T47D (cell line): ENCODE results near the gene CELF2.

Experiments used
- DNase-seq, 2 experiments: peaks; one replicate each; pipeline versions ENCODE4 v3.0.0 to v3.0.0-alpha.2; 2011 to 2012; ENCODE audit warnings: low read depth in 1 of 2, low spot score in 1 of 2
- JUND ChIP-seq: IDR thresholded peaks from 2 replicates; pipeline ENCODE4 v1.6.1; 2012; ENCODE audit warnings: low read depth
- in situ Hi-C: cut with HindIII; loops from 2 replicates; pipeline ENCODE4 v1.10.0; 2016; ENCODE audit warnings: low sequenced_read_pairs, low pct_unique_long_range_greater_than_20kb

Gene CELF2

DNA sequence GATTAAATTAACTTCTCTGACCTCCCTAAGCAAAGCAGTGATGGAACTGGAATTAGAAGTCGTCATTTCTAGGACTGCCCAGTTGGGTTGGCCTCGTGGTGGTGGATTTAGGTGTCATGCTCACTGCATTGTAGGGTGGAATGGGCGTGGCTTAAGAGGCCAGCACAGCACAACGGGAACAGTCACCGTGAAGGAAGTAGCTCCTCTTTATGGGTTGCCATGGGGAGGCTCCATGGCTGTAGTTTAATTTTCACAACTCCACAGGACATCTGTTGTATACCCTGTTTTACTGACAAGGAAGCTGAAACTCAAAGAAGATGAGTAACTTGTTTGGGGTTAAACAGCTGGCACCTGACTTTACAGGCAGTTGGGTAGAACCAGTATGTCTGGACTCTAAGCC, 208.3 kb downstream of the CELF2 start:
- in situ Hi-C loops = no loop called here
- no peak for TF ChIP-seq JUND
- DNase-seq = peak in 1 of 2 experiments; percentile 13

DNA sequence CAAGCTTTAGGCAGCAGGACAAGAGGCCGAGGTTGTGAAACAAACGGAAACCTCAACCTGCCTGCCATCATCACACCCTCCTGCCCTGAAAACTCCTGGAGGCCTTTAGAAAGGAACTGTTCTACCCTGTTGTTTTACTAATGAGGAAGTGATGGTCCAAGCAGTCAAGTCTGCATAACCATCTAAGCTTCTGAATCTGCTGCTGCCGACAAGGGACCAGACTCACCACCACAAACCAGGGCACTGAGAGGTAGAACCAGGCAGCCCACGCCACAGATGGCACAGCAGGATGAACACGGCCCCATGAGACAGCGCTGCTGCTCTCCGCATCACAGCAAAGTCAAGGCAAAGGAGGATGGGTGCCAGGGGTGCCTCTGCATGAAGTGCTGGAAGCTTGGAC, 209.4 kb downstream of the CELF2 start:
- no peak for DNase-seq
- TF ChIP-seq JUND = no peak
- in situ Hi-C loops = no loop called here

DNA sequence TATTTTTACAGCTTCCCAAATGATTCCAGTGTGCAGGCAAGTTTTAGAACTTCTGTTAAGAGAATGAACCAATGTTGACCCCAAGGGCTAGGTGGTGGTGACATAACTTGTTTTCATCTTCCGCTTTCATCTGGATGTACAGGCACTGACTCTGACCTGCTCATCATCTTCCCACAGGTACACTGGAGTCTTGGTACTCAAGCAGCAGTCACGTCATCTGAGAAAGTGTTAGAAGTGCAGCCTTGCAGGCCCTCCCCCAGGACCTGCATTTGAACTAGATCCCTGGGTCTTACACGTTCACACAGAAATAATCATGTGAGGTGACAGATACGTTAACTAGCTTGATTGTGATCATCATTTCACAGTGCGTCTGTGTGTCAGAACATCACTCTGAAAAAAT, 212.2 kb downstream of the CELF2 start:
- TF ChIP-seq JUND = no peak
- in situ Hi-C loops = no loop called here
- DNase-seq = no peak

DNA sequence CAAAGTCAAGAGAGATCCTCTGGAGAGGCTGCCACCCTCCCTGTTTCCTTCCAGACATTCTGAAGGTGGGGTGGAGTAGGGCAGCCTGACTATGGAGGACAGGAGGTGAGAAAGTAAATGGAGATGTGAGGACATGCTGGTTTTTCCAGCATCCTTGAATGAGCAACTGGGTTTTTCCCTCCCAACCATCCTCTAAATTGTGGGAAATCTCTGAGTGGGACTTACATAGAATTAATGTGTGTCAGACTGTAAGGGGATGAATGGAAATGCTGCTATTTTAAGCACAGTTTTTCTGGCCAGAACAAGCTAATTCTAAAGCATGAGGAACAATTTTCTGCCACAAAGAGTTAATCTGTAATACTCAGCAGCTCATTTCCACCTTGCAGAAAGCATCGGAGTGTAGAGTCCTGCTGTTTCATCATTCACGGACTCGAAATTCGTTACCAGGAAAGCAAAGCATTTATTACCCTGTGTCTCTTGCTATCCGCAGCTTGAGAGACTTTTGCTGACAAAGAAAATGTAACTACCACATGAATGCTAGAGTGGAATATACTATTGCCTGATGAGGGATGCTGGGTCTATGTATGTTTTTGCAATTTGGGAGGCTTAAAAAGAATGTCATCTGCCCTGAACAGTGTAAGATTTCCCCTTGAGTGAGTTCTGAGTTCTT, 213.0 kb downstream of the CELF2 start:
- in situ Hi-C loops = no loop called here
- TF ChIP-seq JUND = no peak
- DNase-seq = no peak

DNA sequence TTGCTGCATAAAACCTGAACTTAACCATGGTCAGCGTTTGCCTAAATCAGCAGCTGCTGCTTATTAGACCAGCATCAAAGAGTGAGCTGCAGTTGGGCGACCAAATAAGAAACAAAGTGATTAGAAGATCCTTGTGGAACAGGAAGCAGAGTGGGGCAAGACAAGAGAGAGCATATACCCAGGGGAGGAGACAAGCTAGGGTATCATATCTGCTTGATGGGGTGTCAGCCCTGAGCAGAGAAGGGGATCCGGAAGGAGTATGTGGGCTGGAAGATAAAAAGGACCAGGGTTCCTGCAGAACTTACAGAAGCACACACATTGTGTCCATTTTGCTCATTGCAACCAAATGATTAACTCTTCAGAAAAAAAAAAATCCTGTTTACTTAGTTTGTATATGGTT, 213.6 kb downstream of the CELF2 start:
- in situ Hi-C loops = no loop called here
- TF ChIP-seq JUND = no peak
- DNase-seq = no peak

DNA sequence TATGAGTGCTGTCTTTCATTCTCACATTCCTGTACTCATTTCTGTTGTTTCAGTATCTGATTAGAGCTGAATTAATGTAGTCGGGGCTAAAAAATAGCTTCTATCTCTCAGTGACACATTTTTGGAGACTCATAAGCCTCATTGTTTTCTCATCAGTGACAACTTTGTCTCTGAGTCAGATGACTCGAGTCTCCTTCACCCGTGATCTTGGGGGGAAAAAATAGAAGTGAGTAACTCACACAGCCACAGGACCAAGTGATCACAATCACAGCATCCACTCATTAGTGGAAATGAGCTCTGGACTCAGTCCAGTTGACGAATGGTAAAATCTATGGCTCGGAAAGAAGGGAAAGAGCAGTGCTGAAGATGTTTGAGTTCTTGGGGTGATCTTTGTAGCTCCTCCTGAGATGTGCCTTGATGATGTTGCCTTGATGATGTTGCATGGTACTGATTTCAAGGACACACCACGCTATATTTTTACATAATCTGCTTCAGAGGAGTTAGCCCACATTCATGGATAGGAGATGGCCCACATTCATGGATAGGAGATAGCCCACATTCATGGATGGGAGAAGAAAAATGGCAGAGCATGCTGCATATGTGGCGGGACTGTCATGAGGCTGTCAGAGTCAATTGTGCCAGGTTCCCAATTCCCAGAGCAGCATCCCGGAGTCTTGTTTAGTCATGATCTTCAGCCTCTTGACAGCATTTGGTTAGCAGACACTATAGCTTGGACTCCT, 214.7 kb downstream of the CELF2 start:
- no peak for DNase-seq
- in situ Hi-C loops = no loop called here
- TF ChIP-seq JUND = no peak

DNA sequence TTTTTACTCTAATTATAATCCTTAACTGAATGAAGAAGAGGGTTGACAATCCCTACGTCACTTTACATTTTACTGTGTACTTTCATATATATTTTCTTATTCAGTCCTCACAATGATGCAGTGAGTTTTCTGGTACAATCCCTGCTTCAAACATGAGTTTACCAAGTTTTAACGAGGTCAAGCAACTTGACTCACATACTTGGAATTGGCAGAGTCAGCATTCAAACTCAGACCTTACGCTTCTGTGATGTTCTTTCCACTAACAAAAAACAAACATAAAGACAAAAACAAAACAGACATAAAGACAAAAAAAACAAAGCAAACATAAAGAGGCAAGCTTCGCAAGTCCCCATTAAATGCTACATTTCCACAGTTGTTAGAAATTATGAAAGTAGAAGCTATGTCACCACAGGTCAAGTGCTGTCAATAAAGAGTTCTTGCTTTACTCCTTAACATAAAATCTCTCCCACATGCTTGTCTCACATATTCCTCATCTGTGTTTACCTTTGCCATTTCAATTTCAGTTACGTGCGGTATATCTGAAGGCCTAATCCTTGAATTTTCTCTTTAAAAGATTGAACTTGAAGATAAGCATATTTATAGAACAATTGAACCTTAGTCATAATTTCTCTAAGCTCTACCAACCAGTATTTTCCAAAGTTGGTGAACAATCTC, 217.3 kb downstream of the CELF2 start:
- TF ChIP-seq JUND = no peak
- in situ Hi-C loops = no loop called here
- DNase-seq = no peak

DNA sequence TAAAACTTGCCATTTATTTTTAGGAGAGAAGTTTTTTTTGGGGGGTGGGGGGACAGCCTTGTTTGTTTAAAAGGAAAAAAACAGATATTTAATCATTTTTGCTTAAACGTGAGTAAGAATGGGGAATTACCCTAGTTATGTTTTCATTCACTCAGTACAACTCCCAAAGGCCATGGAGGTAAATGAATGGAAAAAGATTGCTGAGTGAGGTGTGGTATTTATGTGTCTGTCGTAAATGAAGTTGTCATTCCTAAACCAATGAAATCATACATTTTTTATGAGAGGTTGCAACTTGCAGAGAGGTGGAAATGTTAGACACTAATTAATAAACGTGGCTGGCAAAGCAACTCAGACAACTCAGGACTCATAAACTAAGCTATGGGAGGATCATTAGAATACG, 218.1 kb downstream of the CELF2 start:
- DNase-seq = no peak
- in situ Hi-C loops = no loop called here
- no peak for TF ChIP-seq JUND

DNA sequence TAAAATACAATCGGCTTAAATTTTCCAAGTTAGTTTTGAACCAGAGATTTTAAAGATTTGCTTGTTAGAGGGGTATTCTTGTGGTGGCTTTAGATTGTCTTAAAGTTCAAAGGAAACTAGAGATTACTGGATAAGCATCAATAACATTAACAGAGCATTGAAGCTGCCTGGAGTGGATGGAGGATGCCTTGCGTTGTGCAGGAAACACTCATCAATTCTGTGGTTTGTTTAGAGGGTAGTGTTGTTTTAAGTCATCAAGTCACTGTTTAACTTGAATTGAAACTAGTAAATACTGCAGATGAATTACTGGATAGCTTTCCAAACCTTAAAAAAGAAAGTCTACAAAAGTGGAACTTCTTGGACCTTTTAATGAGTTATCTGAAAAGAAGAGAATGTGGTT, 218.6 kb downstream of the CELF2 start:
- in situ Hi-C loops = no loop called here
- TF ChIP-seq JUND = no peak
- no peak for DNase-seq

DNA sequence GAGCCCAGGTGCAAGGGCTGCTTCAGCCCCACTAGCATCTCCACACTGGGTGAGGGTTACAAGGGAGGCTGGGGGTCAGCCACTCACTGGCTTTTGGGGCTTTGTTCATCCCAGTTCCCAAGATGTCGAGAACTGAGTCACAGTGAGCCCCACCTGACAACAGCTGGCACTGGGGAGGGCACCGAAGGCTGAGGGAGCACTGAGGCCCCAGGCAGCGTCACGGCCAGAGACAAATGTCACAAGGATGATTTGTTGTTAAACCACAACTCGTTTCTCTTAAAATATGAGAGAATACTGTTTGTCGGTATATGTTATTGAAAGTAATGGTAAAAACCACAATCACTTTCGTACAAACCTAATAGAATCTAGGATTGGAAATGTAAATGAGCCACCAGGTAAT, 219.9 kb downstream of the CELF2 start:
- DNase-seq = no peak
- in situ Hi-C loops = no loop called here
- TF ChIP-seq JUND = no peak

DNA sequence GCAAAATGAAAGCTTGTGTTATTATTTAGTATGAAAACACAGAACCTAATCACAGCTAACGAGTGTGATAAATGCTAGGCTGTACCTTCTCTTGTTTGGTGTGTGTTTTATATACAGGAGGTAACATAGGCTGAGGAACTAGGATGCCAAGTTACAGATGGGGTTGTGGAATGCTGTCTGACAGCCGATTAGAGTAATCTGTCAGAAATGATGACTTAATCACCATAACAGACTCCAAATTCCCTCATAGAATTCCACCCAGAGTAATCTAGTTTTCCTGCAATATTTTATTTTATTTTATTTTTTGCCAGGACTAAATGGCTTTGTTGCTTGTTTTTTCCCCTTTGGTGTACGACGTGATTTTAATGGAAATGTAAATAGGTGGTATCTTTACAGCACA, 221.2 kb downstream of the CELF2 start:
- no peak for TF ChIP-seq JUND
- no peak for DNase-seq
- in situ Hi-C loops = no loop called here

DNA sequence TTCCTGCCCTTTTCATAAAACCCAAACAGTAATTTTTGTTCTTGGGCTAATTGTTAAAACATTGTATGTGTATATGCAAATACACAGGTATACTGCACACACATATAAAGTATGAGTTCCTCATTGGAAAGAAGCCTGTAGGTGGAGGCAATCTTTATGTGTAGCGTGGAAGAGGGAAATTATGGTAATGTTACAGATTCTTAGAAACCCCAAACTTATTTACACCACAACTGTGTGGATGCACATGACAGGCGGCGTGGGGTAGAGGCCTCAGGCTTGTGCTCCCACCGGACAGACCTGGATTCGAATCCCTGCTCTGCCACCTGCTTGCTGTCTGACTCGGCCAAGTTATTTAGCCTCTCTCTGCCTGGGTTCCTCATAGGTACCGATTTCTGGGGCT, 223.0 kb downstream of the CELF2 start:
- no peak for DNase-seq
- TF ChIP-seq JUND = no peak
- in situ Hi-C loops = no loop called here

DNA sequence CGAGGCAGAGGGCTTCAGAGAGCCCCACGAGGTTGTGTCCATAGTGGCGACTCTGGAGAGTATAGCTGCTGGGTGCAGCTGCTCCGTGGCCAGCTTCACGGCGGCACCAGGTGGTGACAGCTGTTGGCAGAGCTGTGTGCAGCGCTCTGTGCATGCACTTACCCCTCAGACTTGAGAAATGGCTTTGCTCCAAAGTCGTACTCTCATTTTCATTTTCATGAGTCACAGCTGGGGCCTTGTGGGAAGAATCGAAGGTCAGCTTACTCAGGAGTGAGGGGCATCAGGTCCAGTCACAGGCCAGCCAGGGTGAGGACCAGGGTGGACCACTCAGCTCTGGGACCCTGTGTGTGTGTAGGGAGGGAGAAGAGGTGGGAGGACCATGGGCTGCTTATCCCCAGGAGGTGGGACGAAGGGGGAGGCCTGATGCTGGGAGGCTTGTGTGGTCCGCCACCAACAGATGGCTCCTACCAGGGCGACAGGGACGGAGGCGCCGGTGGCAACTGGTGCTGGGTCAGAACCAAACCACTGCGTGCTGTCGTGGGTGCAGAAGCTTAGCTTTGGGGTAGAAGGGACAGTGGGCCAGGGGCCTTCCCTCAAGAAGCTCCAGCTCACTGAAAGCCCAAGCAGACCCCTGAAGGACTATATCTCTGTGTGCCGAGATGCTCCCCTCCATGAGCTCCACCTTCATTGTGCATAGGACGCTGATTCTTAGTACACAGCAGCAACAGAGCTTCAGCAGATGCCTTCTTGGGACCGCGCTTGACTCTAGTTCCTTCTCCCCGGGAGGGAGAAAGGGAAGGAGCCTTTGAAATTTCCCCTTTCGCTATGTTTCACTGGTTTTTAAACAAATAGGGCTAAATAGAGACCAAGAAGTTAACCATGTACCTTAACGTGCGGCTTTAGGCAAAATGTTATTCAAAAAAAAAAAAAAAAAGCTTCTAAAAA, 225.0 kb downstream of the CELF2 start:
- in situ Hi-C loops = no loop called here
- no peak for TF ChIP-seq JUND
- no peak for DNase-seq
